Epithelial cell of proximal tubule (primary cell): ENCODE measurements around the gene PRKCD. TPM values are rescaled to one million over a fixed set of nuclear protein-coding genes. Genes with fewer than 3 reads are reported as not detected.

ENCODE experiments used
- DNase-seq: peaks from one replicate; pipeline ENCODE4 v3.0.0-alpha.2; 2011; ENCODE audit warnings: low read depth
- H3K4me3 ChIP-seq: 2 replicates; pipeline ENCODE4 v1.5.1; 2011; ENCODE audit warnings: low read depth, mild to moderate bottlenecking, low read length
- CTCF ChIP-seq: conservative IDR thresholded peaks from 2 replicates; pipeline ENCODE4 v1.5.1; 2012; ENCODE audit warnings: low read depth, mild to moderate bottlenecking, low read length
- total RNA-seq: library from RNA; depleted of rRNA; stranded (reverse); fragments of >200 nt; gene quantifications from 2 replicates; pipeline ENCODE4 v1.2.3, GENCODE V29; 2015

The PRKCD gene
- total RNA-seq, 1 donor from 2014 or later: 4.0 TPM

- no peak for DNase-seq
- TF ChIP-seq CTCF: no peak
- no peak overlapping the region for H3K4me3 ChIP-seq
These were observed 20.8 kb upstream of the PRKCD start for GRCh38 chr3:53139906-53140846.

- no peak for TF ChIP-seq CTCF
- no peak for DNase-seq
- H3K4me3 ChIP-seq: no peak overlapping the region
These were observed 19.9 kb upstream of the PRKCD start for GRCh38 chr3:53140847-53141845.

- no peak for DNase-seq
- no peak overlapping the region for H3K4me3 ChIP-seq
- TF ChIP-seq CTCF: no peak
These were observed 18.0 kb upstream of the PRKCD start for GRCh38 chr3:53142986-53143385.

- TF ChIP-seq CTCF: no peak
- no peak for DNase-seq
- H3K4me3 ChIP-seq: no peak overlapping the region
These were observed 16.6 kb upstream of the PRKCD start for GRCh38 chr3:53144446-53144845.

- no peak for TF ChIP-seq CTCF
- no peak overlapping the region for H3K4me3 ChIP-seq
- DNase-seq: no peak
These were observed 15.9 kb upstream of the PRKCD start for GRCh38 chr3:53144862-53145712.

GRCh38 chr3:53145713-53146080, 15.3 kb upstream of the PRKCD start:
- no peak for TF ChIP-seq CTCF
- DNase-seq: no peak
- H3K4me3 ChIP-seq: no peak overlapping the region
